G401 (cell line): ENCODE measurements around the gene RAB10. TPM values are rescaled to one million over a fixed set of nuclear protein-coding genes. Genes with fewer than 3 reads are reported as not detected.

ENCODE experiments used
- DNase-seq: peaks from one replicate; pipeline ENCODE4 v3.0.0-alpha.2; 2015; ENCODE audit warnings: low spot score
- in situ Hi-C: cut with HindIII; loops from 2 replicates; pipeline ENCODE4 v1.10.0; 2016; ENCODE audit warnings: low sequenced_read_pairs, mixed read lengths
- total RNA-seq: library from RNA; depleted of rRNA; stranded (reverse); fragments of >200 nt; shearing (Covaris generic); gene quantifications from 2 replicates; pipeline ENCODE4 v1.2.3, GENCODE V29; 2014; rRNA removed

Gene RAB10
- total RNA-seq, 1 experiment from 2014 or later = 116 TPM

DNA sequence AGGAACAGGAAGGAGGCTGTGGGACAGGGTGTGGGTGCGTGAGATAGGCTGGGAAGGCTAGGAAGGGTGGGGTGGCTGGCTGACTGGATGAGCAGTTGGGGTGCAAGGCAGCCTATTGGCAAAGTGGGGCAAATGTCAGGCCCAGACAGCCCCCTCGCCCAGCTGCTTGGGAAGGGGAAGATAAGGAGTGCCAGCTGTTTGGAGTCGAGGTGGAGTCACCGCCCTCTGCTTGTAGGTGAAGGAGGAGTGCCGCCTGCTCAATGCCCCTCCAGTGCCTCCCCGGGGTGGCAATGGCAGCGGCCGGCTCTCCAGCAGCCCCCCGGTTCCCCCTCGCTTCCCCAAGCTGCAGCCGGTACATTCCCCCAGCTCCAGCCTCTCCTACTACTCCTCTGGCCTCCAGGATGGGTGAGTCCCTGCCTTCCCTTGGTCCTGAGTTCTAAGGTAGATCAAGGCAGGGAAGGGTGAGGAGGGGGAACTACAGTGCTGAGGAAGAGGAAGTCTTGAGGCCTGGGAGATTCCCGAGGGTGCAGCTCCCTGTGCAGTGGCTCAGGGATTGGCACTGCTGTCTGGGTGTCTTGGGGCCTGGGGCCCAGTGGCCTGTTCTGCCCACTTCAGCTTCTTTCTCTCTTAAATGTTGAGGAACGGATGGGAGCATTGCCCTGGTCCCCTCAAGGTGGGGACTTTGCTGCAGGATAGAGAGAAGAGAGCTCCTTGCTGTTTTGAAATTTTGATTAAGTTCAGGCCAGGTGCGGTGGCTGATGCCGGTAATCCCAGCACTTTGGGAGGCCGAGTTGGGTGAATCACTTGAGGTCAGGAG lies 152.3 kb downstream of the RAB10 start:
- in situ Hi-C loops = no loop called here
- no peak for DNase-seq

Other genes with a start within 250 kb of the RAB10 start
- gene ASXL2, start 155.6 kb upstream of the RAB10 start, total RNA-seq = 5.7 and 10.7 TPM in 2 replicates
- 17.6 and 20.6 TPM in 2 replicates for gene KIF3C, start 51.6 kb upstream of the RAB10 start, total RNA-seq
- 8.6 and 12.8 TPM in 2 replicates for gene GAREM2, start 139.0 kb downstream of the RAB10 start, total RNA-seq
- gene HADHA, start 210.5 kb downstream of the RAB10 start, total RNA-seq = 184 and 219 TPM in 2 replicates
- 17.8 and 30.6 TPM in 2 replicates for gene HADHB, start 210.9 kb downstream of the RAB10 start, total RNA-seq